K562 (cell line): ENCODE measurements around the gene CCR7. TPM values are rescaled to one million over a fixed set of nuclear protein-coding genes. Genes with fewer than 3 reads are reported as not detected.

ENCODE experiments used
- ATAC-seq: fragments of 200-7000 bp; cut with Tn5 transposase; 3 replicates; pipeline ENCODE4 v1.9.1; 2020; ENCODE audit warnings: moderate library complexity
- BruUV-seq: library from RNA; stranded (reverse); fragments of 400-500 nt; replicated peaks from 2 replicates; lab custom pipeline; 2021; lab: Mats Ljungman, UMichigan
- CTCF ChIA-PET: fragments of 300-600 bp; formaldehyde crosslinking; extraction: SDS; loops from one replicate; lab custom pipeline; 2021; ENCODE audit warnings: low intra/inter-chr PET ratio; lab: Yijun Ruan, JAX
- POLR2A ChIA-PET: fragments of 300-600, 350-650 bp; sonication (Branson Sonifier 250); formaldehyde crosslinking; extraction: SDS; loops from one replicate; lab custom pipeline; 2021; ENCODE audit warnings: antibody characterized with exemption, inconsistent platforms; lab: Yijun Ruan, JAX
- DNase-seq, 4 experiments: peaks; one replicate each; pipeline versions ENCODE4 v3.0.0 to v3.0.0-alpha.2; 2011 to 2018; ENCODE audit warnings: low spot score in 3 of 4, mixed read lengths in 3 of 4; ENCODE audit errors: extremely low read depth in 1 of 4
- FAIRE-seq: peaks from 2 replicates; lab custom pipeline; 2011; peaks lifted over from hg19 to GRCh38; lab: Jason Lieb, UNC
- H2AFZ ChIP-seq: 2 replicates; pipeline ENCODE4 v1.6.0; 2011; ENCODE audit warnings: low read depth, low read length, control low read depth, inconsistent platforms
- H3K27ac ChIP-seq: fragments of 200-600 bp; 3 replicates; pipeline ENCODE4 v1.8.0; 2011; ENCODE audit warnings: low read depth, mild to moderate bottlenecking, control low read depth, inconsistent platforms, low read length, moderate library complexity, mixed read lengths; ENCODE audit errors: extremely low read depth
- H3K27me3 ChIP-seq, 2 experiments: fragments of 300-600 bp in 1 of 2; 2 replicates in 1 of 2; 3 replicates in 1 of 2; pipeline versions ENCODE4 v1.6.0 to v1.8.0; 2011; ENCODE audit warnings: inconsistent platforms in 2 of 2, low read length in 2 of 2, mild to moderate bottlenecking in 1 of 2, mixed read lengths in 1 of 2, moderate library complexity in 1 of 2; ENCODE audit not compliant: control insufficient read depth in 2 of 2, insufficient read depth in 2 of 2
- H3K36me3 ChIP-seq: fragments of 300-600 bp; 3 replicates; pipeline ENCODE4 v1.8.0; 2011; ENCODE audit warnings: mild to moderate bottlenecking, low read length, inconsistent platforms; ENCODE audit not compliant: control insufficient read depth, insufficient read depth
- H3K4me1 ChIP-seq, 2 experiments: fragments of 200-600 bp in 1 of 2; replicated peaks in 1 of 2; 2 replicates in 1 of 2; 3 replicates in 1 of 2; pipeline versions ENCODE4 v1.5.1 to v1.8.0; 2011; ENCODE audit warnings: inconsistent platforms in 2 of 2, low read length in 2 of 2, mild to moderate bottlenecking in 1 of 2, mixed read lengths in 1 of 2, moderate library complexity in 1 of 2; ENCODE audit not compliant: control insufficient read depth in 2 of 2, insufficient read depth in 2 of 2
- H3K4me2 ChIP-seq: 2 replicates; pipeline ENCODE4 v1.6.1; 2011; ENCODE audit warnings: low read length, control low read depth, inconsistent platforms, mixed read lengths; ENCODE audit not compliant: insufficient read depth
- H3K4me3 ChIP-seq: fragments of 200-600 bp; sonication (generic), shearing (Covaris generic); 2 replicates; pipeline ENCODE4 v1.5.1; 2016; ENCODE audit warnings: control low read depth, inconsistent platforms
- H3K79me2 ChIP-seq: fragments of 200-600 bp; 3 replicates; pipeline ENCODE4 v1.8.0; 2011; ENCODE audit warnings: low read length, inconsistent platforms; ENCODE audit not compliant: control insufficient read depth, insufficient read depth
- H3K9ac ChIP-seq, 2 experiments: 2 replicates each; pipeline versions ENCODE4 v1.6.0 to v1.6.1; 2011; ENCODE audit warnings: low read depth in 2 of 2, low read length in 2 of 2, control low read depth in 1 of 2, inconsistent platforms in 1 of 2, mild to moderate bottlenecking in 1 of 2, mixed read lengths in 1 of 2; ENCODE audit not compliant: insufficient read depth in 1 of 2
- H3K9me1 ChIP-seq: one replicate; pipeline ENCODE4 v1.6.0; 2011; ENCODE audit warnings: inconsistent platforms, mild to moderate bottlenecking, low read length, moderate library complexity; ENCODE audit not compliant: control insufficient read depth, insufficient read depth
- H3K9me3 ChIP-seq: replicated peaks from 2 replicates; pipeline ENCODE4 v1.5.1; 2011; ENCODE audit warnings: low read depth, low read length, inconsistent platforms; ENCODE audit not compliant: control insufficient read depth, insufficient read depth
- H4K20me1 ChIP-seq: replicated peaks from 2 replicates; pipeline ENCODE4 v1.6.1; 2011; ENCODE audit warnings: low read length, inconsistent platforms, mixed read lengths; ENCODE audit not compliant: control insufficient read depth, insufficient read depth
- BACH1 ChIP-seq: fragments of 200-800 bp; sonication (Bioruptor generic); IDR thresholded peaks from 2 replicates; pipeline ENCODE4 v1.6.1; 2016; ENCODE audit warnings: missing genetic modification characterization, missing compliant biosample characterization
- BHLHE40 ChIP-seq: IDR thresholded peaks from 2 replicates; pipeline ENCODE4 v1.6.1; 2011; ENCODE audit warnings: low read length, improper control_type of control experiment
- IRF1 ChIP-seq: sonication (generic); formaldehyde crosslinking; IDR thresholded peaks from 2 replicates; pipeline ENCODE4 v1.8.0; 2022; ENCODE audit warnings: missing genetic modification reagents, mild to moderate bottlenecking, borderline replicate concordance
- PRPF4 ChIP-seq: fragments of 200-400 bp; formaldehyde crosslinking; IDR thresholded peaks from one replicate; pipeline ENCODE4 v1.6.1; 2017; ENCODE audit warnings: low read length, low read depth, mild to moderate bottlenecking; ENCODE audit not compliant: insufficient read depth, poor library complexity, severe bottlenecking
- STAT6 ChIP-seq: sonication (generic); formaldehyde crosslinking; IDR thresholded peaks from 2 replicates; pipeline ENCODE4 v1.8.1; 2023; ENCODE audit warnings: mild to moderate bottlenecking, missing genetic modification reagents
- TAF1 ChIP-seq: IDR thresholded peaks from 2 replicates; pipeline ENCODE4 v1.6.1; 2011; ENCODE audit warnings: mild to moderate bottlenecking, low read length, moderate library complexity; ENCODE audit not compliant: insufficient read depth, control insufficient read depth, severe bottlenecking; ENCODE audit errors: extremely low read depth
- TOE1 ChIP-seq, 2 experiments: fragments of 450-650 bp in 1 of 2; sonication (generic) in 1 of 2; formaldehyde crosslinking in 1 of 2; IDR thresholded peaks; 2 replicates each; pipeline versions ENCODE4 v1.7.1 to v1.8.0; 2016 to 2022; ENCODE audit warnings: borderline replicate concordance in 2 of 2, mild to moderate bottlenecking in 2 of 2, antibody characterized with exemption in 1 of 2, inconsistent platforms in 1 of 2, low read depth in 1 of 2, missing genetic modification reagents in 1 of 2, moderate library complexity in 1 of 2
- ZNF184 ChIP-seq: sonication (generic); formaldehyde crosslinking; IDR thresholded peaks from 2 replicates; pipeline ENCODE4 v1.5.0; 2020; ENCODE audit warnings: missing genetic modification reagents
- ZNF311 ChIP-seq: fragments of 250-450 bp; sonication (Bioruptor Pico); IDR thresholded peaks from 2 replicates; pipeline ENCODE4 v1.4.0; 2020; ENCODE audit warnings: mild to moderate bottlenecking, moderate library complexity
- ZNF511 ChIP-seq: sonication (generic); formaldehyde crosslinking; IDR thresholded peaks from 2 replicates; pipeline ENCODE4 v1.8.0; 2022; ENCODE audit warnings: mild to moderate bottlenecking, missing genetic modification reagents
- ZNF785 ChIP-seq: fragments of 250-450 bp; sonication (Bioruptor Pico); IDR thresholded peaks from 2 replicates; pipeline ENCODE4 v1.4.0; 2020; ENCODE audit warnings: mild to moderate bottlenecking
- ZNF830 ChIP-seq: fragments of 250-450 bp; sonication (Bioruptor Pico); IDR thresholded peaks from 2 replicates; pipeline ENCODE4 v1.5.0; 2021; ENCODE audit warnings: mild to moderate bottlenecking
- WGBS: fragments of 100-300 bp; shearing (Covaris generic); methylation state at CpG from one replicate; pipeline ENCODE4 v1.1.6; 2016; ENCODE audit warnings: low coverage, mixed read lengths; ENCODE audit not compliant: insufficient coverage; ENCODE audit errors: missing lambda C conversion rate; 5-methylcytosine and 5-hydroxymethylcytosine counted together
- in situ Hi-C: fragments of 300-500 bp; cut with MboI; formaldehyde crosslinking; loops from 4 replicates; pipeline ENCODE4 v1.15.0; 2018; ENCODE audit warnings: inconsistent platforms, mixed read lengths
- intact Hi-C: fragments of 100-400 bp; cut with micrococcal nuclease; formaldehyde crosslinking; loops from 2 replicates; pipeline ENCODE4 v1.14.2; 2022
- polyA plus RNA-seq, 8 experiments: library from polyadenylated mRNA; depleted of rRNA in 4 of 8; stranded (reverse) in 5 of 8; unstranded in 3 of 8; fragments of >200 nt; fragmentation: Nextera tagmentation in 2 of 8; fragmentation: Illumina TruSeq in 1 of 8; extraction: Ambion mirVana in 2 of 8; extraction: Trizol in 1 of 8; gene quantifications; 2 replicates each; pipeline versions ENCODE4 v1.2.1 to v1.2.3, GENCODE V29; 2011 to 2014; ENCODE audit warnings: inconsistent platforms in 1 of 8, missing spikeins in 1 of 8
- total RNA-seq, 7 experiments: library from RNA; depleted of rRNA in 6 of 7; stranded (reverse); fragments of >200 nt in 6 of 7; fragmentation: Illumina TruSeq in 2 of 7; extraction: Trizol in 2 of 7; gene quantifications; 2 replicates each; pipeline versions ENCODE4 v1.2.1 to v1.2.3, GENCODE V29; 2011 to 2021; ENCODE audit warnings: low replicate concordance in 1 of 7

CCR7 gene
- total and polyA plus RNA-seq, 9 of the 15 experiments (the other 6 are each of a cell fraction or from before 2014, with no cell fraction given) = 0.14 to 1.4 (median 0.56) TPM

- Histone ChIP-seq H3K27me3 (no peaks in the 10 kb centered on the region), H3K9me1 (no peaks in the 10 kb centered on the region), H2AFZ (peak overlapping the region; percentile 80), H3K27ac (peak overlapping the region; percentile 66), H3K79me2 (no peaks in the 10 kb centered on the region), H4K20me1 (no peaks in the 10 kb centered on the region), H3K4me1 (peaks cover 41 to 45% of the 10 kb centered on the region in 2 experiments), H3K9me3 (no peaks in the 10 kb centered on the region), H3K4me3 (peak overlapping the region; percentile 9; the same call in 1 of the 2 replicates), H3K4me2 (peak overlapping the region; percentile 81), H3K9ac (peak overlapping the region; percentile 24 to 88; a peak in 3 of 4 replicates), H3K36me3 (no peaks in the 10 kb centered on the region)
- no TSS peak for BruUV-seq
- FAIRE-seq (peak; percentile 97), DNase-seq (peak; percentile 81 to 91 (median 85)), ATAC-seq (peak; percentile 73)
- intact Hi-C loops (no loop called here), in situ Hi-C loops (no loop called here)
- CTCF ChIA-PET = no interaction called here
- POLR2A ChIA-PET = interaction anchor here (0.5 to 2.1 kb wide), 22 partner anchors 8 to 453 kb away, joined by 3 to 9 read pairs (median 3); partner anchors contain the start of genes CCR7, NR1D1 and TOP2A
- WGBS = 8% methylated on average over 18 of the region's 19 CpGs
- peak; percentile 13; the same call in 1 of the 2 replicates for TF ChIP-seq BHLHE40
- TF ChIP-seq ZNF311 (CRISPR knock-in tag) = no peak
- no peak for TF ChIP-seq ZNF184 (CRISPR knock-in tag)
- TF ChIP-seq TAF1 = peak; percentile 27
- TF ChIP-seq IRF1 (CRISPR knock-in tag) = no peak
- no peak for TF ChIP-seq ZNF785 (CRISPR knock-in tag)
- TF ChIP-seq TOE1 (IDR thresholded peaks at IDR 0.05; ENCODE audit: borderline replicate concordance) = peak; percentile 55
- no peak for TF ChIP-seq TOE1 (CRISPR knock-in tag; IDR thresholded peaks at IDR 0.05; ENCODE audit: borderline replicate concordance, low read depth)
- no peak for TF ChIP-seq ZNF830 (CRISPR knock-in tag)
- no peak for TF ChIP-seq STAT6 (CRISPR knock-in tag)
- peak; percentile 60; the same call in 1 of the 2 replicates for TF ChIP-seq BACH1 (tag)
- TF ChIP-seq PRPF4 = no peak
- TF ChIP-seq ZNF511 (CRISPR knock-in tag) = no peak
Measured at GRCh38 chr17:40553694-40554534, 11.4 kb downstream of the CCR7 start.
